SK-N-SH treated with all-trans-retinoic acid at 6 μM for 48 hours (cell line): ENCODE results near the gene INPP4B.

ENCODE experiments used
- ARNTL ChIP-seq: fragments of 450-650 bp; formaldehyde crosslinking; IDR thresholded peaks from 2 replicates; pipeline ENCODE4 v1.5.0; 2020; ENCODE audit warnings: low read depth, mild to moderate bottlenecking, moderate library complexity, borderline replicate concordance
- BACH2 ChIP-seq: fragments of 250-450 bp; sonication (Bioruptor Pico); IDR thresholded peaks from 2 replicates; pipeline ENCODE4 v1.9.0; 2021; ENCODE audit warnings: mild to moderate bottlenecking, borderline replicate concordance
- CREB5 ChIP-seq: fragments of 250-450 bp; sonication (Bioruptor Pico); IDR thresholded peaks from 2 replicates; pipeline ENCODE4 v1.5.1; 2020; ENCODE audit warnings: low read depth, mild to moderate bottlenecking, moderate library complexity
- ESRRG ChIP-seq: fragments of 250-450 bp; sonication (Bioruptor Pico); IDR thresholded peaks from 2 replicates; pipeline ENCODE4 v1.6.1; 2021; ENCODE audit warnings: mild to moderate bottlenecking
- GLIS3 ChIP-seq: fragments of 250-450 bp; sonication (Bioruptor Pico); IDR thresholded peaks from 2 replicates; pipeline ENCODE4 v1.5.0; 2020; ENCODE audit warnings: mild to moderate bottlenecking, moderate library complexity
- POU6F1 ChIP-seq: fragments of 250-450 bp; sonication (Bioruptor Pico); IDR thresholded peaks from 2 replicates; pipeline ENCODE4 v1.8.0; 2021; ENCODE audit warnings: low read depth, mild to moderate bottlenecking, moderate library complexity, borderline replicate concordance
- PPARA ChIP-seq: fragments of 250-450 bp; sonication (Bioruptor Pico); IDR thresholded peaks from 2 replicates; pipeline ENCODE4 v1.5.0; 2020; ENCODE audit warnings: mild to moderate bottlenecking, borderline replicate concordance
- RARB ChIP-seq: fragments of 250-450 bp; sonication (Bioruptor Pico); IDR thresholded peaks from 2 replicates; pipeline ENCODE4 v1.8.0; 2021; ENCODE audit warnings: mild to moderate bottlenecking, moderate library complexity
- SNAI2 ChIP-seq: fragments of 250-450 bp; sonication (Bioruptor Pico); IDR thresholded peaks from 2 replicates; pipeline ENCODE4 v1.5.0; 2020; ENCODE audit warnings: mild to moderate bottlenecking, moderate library complexity
- TCF4 ChIP-seq: fragments of 250-450 bp; sonication (Bioruptor Pico); IDR thresholded peaks from 2 replicates; pipeline ENCODE4 v1.8.0; 2021; ENCODE audit warnings: mild to moderate bottlenecking, moderate library complexity, borderline replicate concordance
- TOX ChIP-seq: fragments of 250-450 bp; sonication (Bioruptor Pico); IDR thresholded peaks from 2 replicates; pipeline ENCODE4 v1.8.0; 2021; ENCODE audit warnings: mild to moderate bottlenecking, moderate library complexity, borderline replicate concordance
- ZNF70 ChIP-seq: fragments of 450-650 bp; formaldehyde crosslinking; IDR thresholded peaks from 2 replicates; pipeline ENCODE4 v1.5.0; 2020; ENCODE audit warnings: mild to moderate bottlenecking, moderate library complexity
- ZNF8 ChIP-seq: fragments of 450-650 bp; formaldehyde crosslinking; IDR thresholded peaks from 2 replicates; pipeline ENCODE4 v1.5.0; 2020; ENCODE audit warnings: mild to moderate bottlenecking, moderate library complexity

- no peak for TF ChIP-seq ARNTL (CRISPR knock-in tag)
- TF ChIP-seq BACH2 (CRISPR knock-in tag): no peak
- no peak for TF ChIP-seq SNAI2 (CRISPR knock-in tag)
- no peak for TF ChIP-seq ZNF70
- no peak for TF ChIP-seq ZNF8 (CRISPR knock-in tag)
- no peak for TF ChIP-seq ESRRG (CRISPR knock-in tag)
- no peak for TF ChIP-seq TOX
- TF ChIP-seq PPARA: no peak
- TF ChIP-seq CREB5: no peak
- TF ChIP-seq RARB: no peak
- TF ChIP-seq TCF4 (CRISPR knock-in tag): no peak
- TF ChIP-seq GLIS3 (CRISPR knock-in tag): no peak
- no peak for TF ChIP-seq POU6F1 (CRISPR knock-in tag)
Measured at GRCh38 chr4:142274137-142274536, 572.0 kb downstream of the INPP4B start.
